NCI-H2196 treated with DMSO at 0.1 percent for 48 hours (cell line): Measurements from ENCODE around the gene ERCC1.
"Not testable (repeated sequence)": the region's sequence is repeated elsewhere in the genome, so short reads cannot be mapped to it uniquely, and the experiment has no call there.

Experiments used
- DNase-seq: peaks from one replicate; lab custom pipeline; 2025; ENCODE audit not compliant: unreplicated experiment; lab: John Stamatoyannopoulos, UW

Gene ERCC1

GRCh38 chr19:45431008-45431407 is 7.3 kb upstream of the ERCC1 start:
- DNase-seq: not testable (repeated sequence)

GRCh38 chr19:45429896-45430295 is 6.2 kb upstream of the ERCC1 start:
- DNase-seq: not testable (repeated sequence)

- no peak for DNase-seq
Observed at GRCh38 chr19:45428384-45429231, 4.9 kb upstream of the ERCC1 start.

- DNase-seq: no peak
Observed at GRCh38 chr19:45424191-45425058, 708 bp upstream of the ERCC1 start.

- DNase-seq: no peak
Observed at GRCh38 chr19:45423033-45423588, 606 bp downstream of the ERCC1 start.

- no peak for DNase-seq
Observed at GRCh38 chr19:45421947-45422498, 1.7 kb downstream of the ERCC1 start.

- no peak for DNase-seq
Observed at GRCh38 chr19:45420871-45421270, 2.8 kb downstream of the ERCC1 start.

GRCh38 chr19:45420356-45420755 is 3.4 kb downstream of the ERCC1 start:
- DNase-seq: no peak

- DNase-seq: no peak
Observed at GRCh38 chr19:45419895-45420294, 3.8 kb downstream of the ERCC1 start.

GRCh38 chr19:45419396-45419795 is 4.3 kb downstream of the ERCC1 start:
- DNase-seq: no peak

- no peak for DNase-seq
Observed at GRCh38 chr19:45418802-45419201, 4.9 kb downstream of the ERCC1 start.

GRCh38 chr19:45417151-45417550 is 6.6 kb downstream of the ERCC1 start:
- no peak for DNase-seq

- DNase-seq: no peak
Observed at GRCh38 chr19:45414468-45414867, 9.2 kb downstream of the ERCC1 start.

- no peak for DNase-seq
Observed at GRCh38 chr19:45413497-45413896, 10.2 kb downstream of the ERCC1 start.

GRCh38 chr19:45410330-45410729 is 13.4 kb downstream of the ERCC1 start:
- not testable (repeated sequence) for DNase-seq

- no peak for DNase-seq
Observed at GRCh38 chr19:45409557-45409920, 14.2 kb downstream of the ERCC1 start.

- no peak for DNase-seq
Observed at GRCh38 chr19:45408830-45409556, 14.7 kb downstream of the ERCC1 start.

- DNase-seq: no peak
Observed at GRCh38 chr19:45408121-45408520, 15.6 kb downstream of the ERCC1 start.

GRCh38 chr19:45407585-45407984 is 16.1 kb downstream of the ERCC1 start:
- not testable (repeated sequence) for DNase-seq

- DNase-seq: no peak
Observed at GRCh38 chr19:45407091-45407375, 16.7 kb downstream of the ERCC1 start.
